ENCODE results near the gene IFRD2. TPM values are rescaled to one million over a fixed set of nuclear protein-coding genes. Genes with fewer than 3 reads are reported as not detected.
A peak's percentile ranks its signal among the peaks of the same experiment; 100 is the strongest.

IFRD2 gene
- total and polyA plus RNA-seq, 9 of the 15 experiments (the other 6 are each of a cell fraction or from before 2014, with no cell fraction given) = 30.5 to 115 (median 52.8) TPM

GRCh38 chr3:50316657-50317242 lies 24.5 kb upstream of the IFRD2 start (continued):
- TF ChIP-seq RERE (CRISPR knock-in tag; IDR thresholded peaks at IDR 0.05; ENCODE audit: borderline replicate concordance) (no peak), POLR2AphosphoS2 (IDR thresholded peaks at IDR 0.05; ENCODE audit: low read length) (no peak), SREBF2 (CRISPR knock-in tag; IDR thresholded peaks at IDR 0.05) (no peak), ZNF830 (CRISPR knock-in tag; IDR thresholded peaks at IDR 0.05) (no peak), HDGF (IDR thresholded peaks at IDR 0.05) (peak; percentile 43; the same call in 1 of the 2 replicates), SRF (CRISPR knock-in tag; IDR thresholded peaks at IDR 0.05) (no peak), ZNF764 (CRISPR knock-in tag; IDR thresholded peaks at IDR 0.05; ENCODE audit: low read depth) (no peak), ZNF318 (IDR thresholded peaks at IDR 0.05; ENCODE audit: borderline replicate concordance in 1 of 2, low read depth in 1 of 2) (no peak), NR2F6 (CRISPR knock-in tag; IDR thresholded peaks at IDR 0.05) (no peak), AFF4 (CRISPR knock-in tag; IDR thresholded peaks at IDR 0.05) (no peak)
